GM10248 (cell line): ENCODE measurements around the gene PDIA2.

Source experiments
- CTCF ChIA-PET: fragments of 300-600 bp; sonication (Branson Sonifier 250); formaldehyde crosslinking; extraction: SDS; loops from one replicate; lab custom pipeline; 2021; ENCODE audit warnings: antibody characterized with exemption; lab: Yijun Ruan, JAX
- POLR2A ChIA-PET: fragments of 350-650 bp; sonication (Branson Sonifier 250); formaldehyde crosslinking; extraction: SDS; loops from one replicate; lab custom pipeline; 2020; ENCODE audit warnings: antibody characterized with exemption; lab: Yijun Ruan, JAX
- DNase-seq: peaks from one replicate; pipeline ENCODE4 v3.0.0; 2012; ENCODE audit errors: extremely low spot score
- CTCF ChIP-seq: IDR thresholded peaks from 2 replicates; pipeline ENCODE4 v1.5.1; 2012; ENCODE audit warnings: mild to moderate bottlenecking, low read depth; ENCODE audit errors: extremely low read depth, missing control alignments, control extremely low read depth

The PDIA2 gene

DNA sequence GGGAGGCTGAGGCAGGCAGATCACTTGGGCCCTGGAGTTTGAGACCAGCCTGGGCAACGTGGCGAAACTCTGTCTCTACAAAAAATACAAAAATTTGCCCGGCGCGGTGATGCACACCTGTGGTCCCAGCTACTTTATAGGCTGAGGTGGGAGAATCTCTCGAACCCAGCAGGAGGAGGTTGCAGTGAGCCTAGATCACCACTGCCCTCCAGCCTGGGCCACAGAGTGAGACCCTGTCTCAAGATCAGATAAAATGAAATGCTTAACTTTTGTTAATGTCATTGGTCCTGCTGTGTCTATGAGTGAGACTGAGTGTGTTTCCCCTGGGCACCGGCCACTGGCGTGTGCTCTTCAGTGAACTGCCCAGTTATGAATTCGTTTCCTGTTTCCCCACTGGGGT lies 37.9 kb upstream of the PDIA2 start:
- CTCF ChIA-PET: no interaction called here
- POLR2A ChIA-PET: no interaction called here
- no peak for TF ChIP-seq CTCF
- DNase-seq: no peak

DNA sequence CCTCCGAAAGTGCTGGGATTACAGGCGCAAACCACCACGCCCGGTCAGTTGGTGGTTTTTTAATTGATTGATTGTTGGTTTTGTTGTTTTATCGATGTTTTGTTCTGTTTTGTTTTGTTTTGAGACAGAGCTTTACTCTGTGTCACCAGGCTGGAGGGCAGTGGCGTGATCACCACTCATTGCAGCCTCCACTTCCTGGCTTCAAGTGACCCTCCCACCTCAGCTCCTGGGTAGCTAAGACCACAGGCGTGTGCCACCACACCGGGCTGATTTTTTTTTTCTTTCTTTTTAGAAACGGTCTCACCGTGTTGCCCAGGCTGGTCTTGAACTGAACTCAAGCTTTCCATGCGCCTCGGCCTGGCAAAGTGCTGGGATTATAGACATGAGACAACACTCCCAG lies 35.9 kb upstream of the PDIA2 start:
- CTCF ChIA-PET: no interaction called here
- POLR2A ChIA-PET: no interaction called here
- TF ChIP-seq CTCF: no peak
- DNase-seq: no peak

DNA sequence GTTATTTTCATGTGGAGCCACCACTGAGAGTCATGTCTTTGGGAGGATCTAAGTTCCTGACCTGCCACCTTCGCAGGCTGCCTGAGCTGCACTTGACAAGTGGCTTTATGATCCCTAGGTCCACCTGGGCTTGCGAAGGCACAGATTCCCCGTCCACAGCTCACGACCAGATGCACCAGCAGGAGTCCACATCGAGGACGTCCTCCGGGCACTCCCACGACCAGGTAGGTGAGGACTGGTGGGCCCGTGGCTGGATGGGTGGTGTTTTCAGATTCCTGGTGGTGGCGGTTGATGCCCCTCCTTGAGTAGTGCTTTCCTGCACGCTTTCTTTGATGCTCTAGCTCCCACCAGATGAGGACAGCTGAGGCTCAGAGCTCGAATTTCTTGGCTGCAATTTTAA lies 33.5 kb upstream of the PDIA2 start:
- CTCF ChIA-PET: interaction anchor here (0.7 to 1.8 kb wide), 4 partner anchors 9 to 143 kb away, joined by 3 to 10 read pairs (median 5); no protein-coding TSS in a partner anchor
- POLR2A ChIA-PET: no interaction called here
- TF ChIP-seq CTCF: no peak
- DNase-seq: no peak

- ChIA-PET CTCF (interaction anchor here (1.1 to 1.3 kb wide), 3 partner anchors 10 to 17 kb away, joined by 3 read pairs; no protein-coding TSS in a partner anchor), POLR2A (interaction anchor here (0.7 kb wide), 1 partner anchor 1894 kb away, joined by 3 read pairs; no protein-coding TSS in a partner anchor)
- DNase-seq: peak; percentile 78
- peak; percentile 3 for TF ChIP-seq CTCF
Measured at GRCh38 chr16:252366-253337, 30.3 kb upstream of the PDIA2 start.

GRCh38 chr16:253833-254232 lies 29.1 kb upstream of the PDIA2 start:
- TF ChIP-seq CTCF: no peak
- ChIA-PET CTCF (interaction anchor here (1.3 kb wide), 1 partner anchor 10 kb away, joined by 3 read pairs; no protein-coding TSS in a partner anchor), POLR2A (no interaction called here)
- DNase-seq: no peak

DNA sequence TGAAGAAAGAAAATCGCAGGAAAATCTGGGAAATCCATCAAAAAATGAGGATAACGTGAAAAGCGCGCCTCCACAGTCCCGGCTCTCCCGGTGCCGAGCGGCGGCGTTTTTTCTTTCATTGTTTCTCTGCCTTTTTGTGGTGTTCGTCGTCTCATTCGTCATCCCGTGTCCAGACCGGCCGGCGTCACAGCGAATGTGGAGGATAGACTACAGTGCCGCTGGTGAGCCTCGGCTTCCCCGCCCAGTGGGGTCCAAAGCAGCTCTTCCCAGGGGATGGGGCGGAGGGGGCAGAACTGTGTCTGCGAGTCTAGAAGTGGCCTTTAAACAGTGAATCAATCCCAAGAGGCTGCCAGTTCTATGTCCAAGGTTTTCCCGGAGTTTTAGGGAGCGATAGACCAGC lies 28.5 kb upstream of the PDIA2 start:
- ChIA-PET CTCF (no interaction called here), POLR2A (no interaction called here)
- no peak for DNase-seq
- no peak for TF ChIP-seq CTCF
